Testis (tissue), 5 donors: ENCODE data around the gene PLA2G4C. TPM values are rescaled to one million over a fixed set of nuclear protein-coding genes. Genes with fewer than 3 reads are reported as not detected.
A peak's percentile ranks its signal among the peaks of the same experiment; 100 is the strongest.

Experiments
- DNase-seq: peaks from one replicate; pipeline ENCODE4 v3.0.0-alpha.2; 2019
- H3K27ac ChIP-seq, 2 donors: fragments of 200-600 bp; sonication (generic); one replicate each; pipeline ENCODE4 v1.5.1; 2019
- H3K27me3 ChIP-seq: fragments of 200-600 bp; sonication (generic); one replicate; pipeline ENCODE4 v1.5.1; 2019
- H3K36me3 ChIP-seq: fragments of 200-600 bp; sonication (generic); one replicate; pipeline ENCODE4 v1.5.1; 2017; ENCODE audit warnings: low read depth; ENCODE audit errors: missing control alignments
- H3K4me1 ChIP-seq: fragments of 200-600 bp; sonication (generic); one replicate; pipeline ENCODE4 v1.5.1; 2019
- H3K4me3 ChIP-seq, 2 donors: fragments of 200-600 bp; sonication (generic); one replicate each; pipeline ENCODE4 v1.5.1; 2017 to 2019
- H3K9me3 ChIP-seq: fragments of 200-600 bp; sonication (generic); one replicate; pipeline ENCODE4 v1.5.1; 2017
- POLR2A ChIP-seq: fragments of 450-650 bp; IDR thresholded peaks from one replicate; pipeline ENCODE4 v1.6.1; 2017; ENCODE audit warnings: antibody characterized with exemption, mild to moderate bottlenecking, moderate library complexity
- WGBS, 2 donors: methylation state at CpG; one replicate each; pipeline ENCODE4 v1.1.5; 2018; 5-methylcytosine and 5-hydroxymethylcytosine counted together
- intact Hi-C: fragments of 100-400 bp; cut with DNase I; formaldehyde crosslinking; loops from one replicate; pipeline ENCODE4 v1.15.1; 2023; ENCODE audit warnings: low total_unique reads
- long read RNA-seq, 2 donors: transcript quantifications; one replicate each; lab custom pipeline, GENCODE V29; 2026
- polyA plus RNA-seq: library from polyadenylated mRNA; stranded (reverse); fragments of 350-450 nt; fragmentation: Illumina TruSeq; extraction: RNeasy Lipid Tissue Mini Kit (QIAGEN cat#74804); gene quantifications from one replicate; pipeline ENCODE4 v1.2.3, GENCODE V29; 2014; ENCODE audit warnings: low read depth, low replicate concordance; ENCODE audit not compliant: insufficient read depth
- total RNA-seq, 2 donors: library from RNA; depleted of rRNA; stranded (reverse); fragments of >200 nt; gene quantifications; one replicate each; pipeline ENCODE4 v1.2.3, GENCODE V29; 2016
- TF ChIP-seq, protein P1 (sequence below), 3 experiments: fragments of 450-650 bp in 2 of 3; fragments of 200-600 bp in 1 of 3; sonication (generic) in 1 of 3; IDR thresholded peaks; one replicate each; pipeline ENCODE4 v1.5.1; 2016 to 2019; ENCODE audit warnings: antibody characterized with exemption in 3 of 3, mild to moderate bottlenecking in 2 of 3, moderate library complexity in 1 of 3

Gene PLA2G4C, protein sequence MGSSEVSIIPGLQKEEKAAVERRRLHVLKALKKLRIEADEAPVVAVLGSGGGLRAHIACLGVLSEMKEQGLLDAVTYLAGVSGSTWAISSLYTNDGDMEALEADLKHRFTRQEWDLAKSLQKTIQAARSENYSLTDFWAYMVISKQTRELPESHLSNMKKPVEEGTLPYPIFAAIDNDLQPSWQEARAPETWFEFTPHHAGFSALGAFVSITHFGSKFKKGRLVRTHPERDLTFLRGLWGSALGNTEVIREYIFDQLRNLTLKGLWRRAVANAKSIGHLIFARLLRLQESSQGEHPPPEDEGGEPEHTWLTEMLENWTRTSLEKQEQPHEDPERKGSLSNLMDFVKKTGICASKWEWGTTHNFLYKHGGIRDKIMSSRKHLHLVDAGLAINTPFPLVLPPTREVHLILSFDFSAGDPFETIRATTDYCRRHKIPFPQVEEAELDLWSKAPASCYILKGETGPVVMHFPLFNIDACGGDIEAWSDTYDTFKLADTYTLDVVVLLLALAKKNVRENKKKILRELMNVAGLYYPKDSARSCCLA
- total RNA-seq (10 to 100 TPM; 28.0 to 34.5 TPM), polyA plus RNA-seq (9.6 TPM)
- long read RNA-seq, donor 1, partial matches to known transcripts = 0 of 1 reads
- long read RNA-seq, donor 1, other reads (novel, unspliced or antisense) = 0 of 1 reads
- long read RNA-seq, donor 2 = 0 reads

DNA sequence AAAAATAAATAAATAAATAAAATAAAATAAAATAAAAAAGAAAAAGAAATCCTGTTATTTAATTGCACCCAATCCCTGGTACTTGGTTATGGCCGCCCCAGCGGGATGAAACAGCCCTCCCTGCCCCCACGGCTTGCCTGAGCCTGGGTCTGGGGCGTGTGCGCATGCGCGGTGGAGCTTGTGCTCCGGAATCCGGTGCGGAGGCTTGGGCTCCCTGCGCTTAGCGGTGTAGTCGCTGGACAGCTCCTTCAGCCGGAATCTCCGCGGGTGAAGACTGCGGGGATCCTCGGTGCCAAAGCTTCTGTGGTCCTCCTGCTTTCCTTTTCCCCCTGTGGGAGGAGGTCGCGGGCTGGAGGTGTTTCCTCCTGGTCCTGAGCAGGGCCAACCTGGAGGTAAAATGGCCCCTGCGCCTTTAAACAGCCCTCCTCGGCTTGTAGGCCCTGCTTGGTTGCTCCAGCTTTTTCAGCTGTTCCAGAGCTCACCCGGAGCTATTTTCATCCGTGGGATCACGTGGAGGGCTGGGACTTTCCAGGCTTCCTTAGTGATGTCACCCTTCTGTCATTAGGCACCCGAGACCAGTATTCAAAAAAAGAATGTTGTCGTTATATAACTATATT, at the start of gene PLA2G4C:
Gene PLA2G4C, minus strand, starts transcription at position 468 of the 617 bp plus-strand sequence. CDS start 4,288 bp downstream, outside the sequence.
- Histone ChIP-seq H3K27me3 (no peaks in the 10 kb centered on the region), H3K9me3 (no peaks in the 10 kb centered on the region), H3K27ac (peak within 1 kb of the TSS; percentile 87 to 93), H3K36me3 (no peaks in the 10 kb centered on the region), H3K4me1 (peaks cover 10% of the 10 kb centered on the region), H3K4me3 (peak within 1 kb of the TSS; percentile 49 to 57)
- intact Hi-C loops = no loop called here
- 0% methylated on average over 27 of the region's 27 CpGs for WGBS, 2 donors
- peak; percentile 11 for TF ChIP-seq POLR2A
- TF ChIP-seq, protein P1, sequence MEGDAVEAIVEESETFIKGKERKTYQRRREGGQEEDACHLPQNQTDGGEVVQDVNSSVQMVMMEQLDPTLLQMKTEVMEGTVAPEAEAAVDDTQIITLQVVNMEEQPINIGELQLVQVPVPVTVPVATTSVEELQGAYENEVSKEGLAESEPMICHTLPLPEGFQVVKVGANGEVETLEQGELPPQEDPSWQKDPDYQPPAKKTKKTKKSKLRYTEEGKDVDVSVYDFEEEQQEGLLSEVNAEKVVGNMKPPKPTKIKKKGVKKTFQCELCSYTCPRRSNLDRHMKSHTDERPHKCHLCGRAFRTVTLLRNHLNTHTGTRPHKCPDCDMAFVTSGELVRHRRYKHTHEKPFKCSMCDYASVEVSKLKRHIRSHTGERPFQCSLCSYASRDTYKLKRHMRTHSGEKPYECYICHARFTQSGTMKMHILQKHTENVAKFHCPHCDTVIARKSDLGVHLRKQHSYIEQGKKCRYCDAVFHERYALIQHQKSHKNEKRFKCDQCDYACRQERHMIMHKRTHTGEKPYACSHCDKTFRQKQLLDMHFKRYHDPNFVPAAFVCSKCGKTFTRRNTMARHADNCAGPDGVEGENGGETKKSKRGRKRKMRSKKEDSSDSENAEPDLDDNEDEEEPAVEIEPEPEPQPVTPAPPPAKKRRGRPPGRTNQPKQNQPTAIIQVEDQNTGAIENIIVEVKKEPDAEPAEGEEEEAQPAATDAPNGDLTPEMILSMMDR (IDR thresholded peaks at IDR 0.05) = no peak
- peak; percentile 93 for DNase-seq

DNA sequence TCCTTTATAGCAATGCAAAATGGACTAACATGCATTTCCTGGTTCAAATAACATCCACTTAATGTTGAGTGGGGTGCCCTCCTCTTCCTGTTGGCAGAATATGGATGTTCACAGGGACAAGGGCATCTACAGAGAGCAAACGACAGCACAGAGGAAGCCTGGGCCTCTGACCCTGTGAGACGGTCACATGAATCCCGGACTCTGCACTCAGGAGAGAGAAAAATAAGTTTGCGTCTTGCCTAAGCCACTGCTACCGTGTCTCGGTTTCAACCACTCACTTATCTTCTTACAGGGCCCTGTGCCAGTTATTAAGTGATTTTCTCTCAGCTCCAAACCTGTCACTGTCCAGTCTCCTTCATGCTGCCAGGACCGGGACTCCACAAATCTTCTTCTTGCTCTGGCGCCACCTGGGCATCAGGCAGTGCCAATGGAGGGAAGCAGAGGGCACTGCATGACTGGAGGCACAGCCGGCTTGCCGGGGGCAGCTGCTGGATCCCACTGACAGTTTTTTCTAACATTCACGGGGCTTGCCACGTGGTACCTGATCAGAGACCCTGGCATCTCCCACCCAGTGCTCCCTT, 47.7 kb upstream of the PLA2G4C start:
- 86 to 88% methylated on average over 9 to 12 of the region's 12 CpGs for WGBS, 2 donors
- no peaks in the 10 kb centered on the region for H3K9me3 ChIP-seq
- intact Hi-C loops = no loop called here
- H3K27me3 ChIP-seq = no peaks in the 10 kb centered on the region
- H3K27ac ChIP-seq = no peak overlapping the region
- DNase-seq = no peak
- no peaks in the 10 kb centered on the region for H3K36me3 ChIP-seq
- no peak for TF ChIP-seq POLR2A
- TF ChIP-seq, protein P1 (IDR thresholded peaks at IDR 0.05) = no peak
- H3K4me3 ChIP-seq = no peak overlapping the region
- H3K4me1 ChIP-seq = no peaks in the 10 kb centered on the region

DNA sequence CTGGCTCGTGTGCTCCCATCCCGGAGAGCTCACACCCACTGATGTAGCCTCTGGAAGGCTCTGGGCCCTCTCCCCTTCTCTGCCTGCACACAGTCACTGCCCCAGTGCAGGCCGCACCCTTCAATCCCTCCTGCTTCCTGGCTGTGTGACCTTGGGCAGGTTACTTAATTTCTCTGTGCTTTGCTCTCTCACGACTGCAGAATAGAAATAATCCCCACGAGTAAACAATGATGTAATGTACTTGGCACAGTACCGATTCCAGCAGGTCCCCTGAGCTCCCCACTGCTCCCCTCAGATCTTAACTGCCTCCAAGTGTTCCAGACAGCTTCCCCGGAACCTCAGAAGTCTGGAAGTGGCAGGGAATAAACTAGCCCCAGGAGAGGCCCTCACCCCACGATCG, 43.4 kb upstream of the PLA2G4C start:
- intact Hi-C loops = no loop called here
- H3K36me3 ChIP-seq = no peaks in the 10 kb centered on the region
- 61 to 71% methylated on average over 9 of the region's 9 CpGs for WGBS, 2 donors
- TF ChIP-seq, protein P1 (IDR thresholded peaks at IDR 0.05) = no peak
- no peak for TF ChIP-seq POLR2A
- no peaks in the 10 kb centered on the region for H3K4me1 ChIP-seq
- H3K4me3 ChIP-seq = no peak overlapping the region
- H3K9me3 ChIP-seq = no peaks in the 10 kb centered on the region
- no peaks in the 10 kb centered on the region for H3K27me3 ChIP-seq
- no peak overlapping the region for H3K27ac ChIP-seq
- no peak for DNase-seq

DNA sequence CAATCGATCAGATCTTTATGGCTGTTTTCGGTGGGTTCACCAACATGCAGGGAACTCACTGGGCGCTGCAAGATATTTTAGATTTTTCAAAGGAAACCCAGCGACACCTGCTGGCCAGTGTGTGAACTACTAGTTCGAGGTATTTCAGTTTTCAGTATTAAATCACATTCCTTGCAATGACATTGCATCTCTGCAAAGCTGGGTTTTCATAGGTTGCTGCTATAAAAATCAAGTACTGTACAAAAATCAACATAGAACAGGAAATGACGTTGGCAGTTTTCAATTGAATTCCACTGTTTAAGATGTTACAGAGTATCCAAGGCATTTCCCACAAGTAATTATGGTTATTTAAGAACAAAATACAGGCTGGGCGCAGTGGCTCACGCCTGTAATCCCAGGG, 41.9 kb upstream of the PLA2G4C start:
- no peaks in the 10 kb centered on the region for H3K36me3 ChIP-seq
- H3K27ac ChIP-seq = no peak overlapping the region
- H3K4me3 ChIP-seq = no peak overlapping the region
- intact Hi-C loops = no loop called here
- TF ChIP-seq, protein P1 (IDR thresholded peaks at IDR 0.05) = peak; percentile 92 to 96 (median 93)
- TF ChIP-seq POLR2A = no peak
- H3K27me3 ChIP-seq = no peaks in the 10 kb centered on the region
- H3K9me3 ChIP-seq = no peaks in the 10 kb centered on the region
- H3K4me1 ChIP-seq = no peaks in the 10 kb centered on the region
- WGBS, 2 donors = 38 to 39% methylated on average over 8 of the region's 8 CpGs
- peak; percentile 77 for DNase-seq
